ENCODE measurements around the gene MYH2. TPM values are rescaled to one million over a fixed set of nuclear protein-coding genes. Genes with fewer than 3 reads are reported as not detected.
"Not testable (repeated sequence)": the region's sequence is repeated elsewhere in the genome, so short reads cannot be mapped to it uniquely, and the experiment has no call there.

Gene MYH2
- total RNA-seq, 1 donor from 2014 or later, result not detected

GRCh38 chr17:10556301-10557005 is 7.0 kb upstream of the MYH2 start:
- H3K27ac Mint-ChIP-seq (ENCODE audit: unreplicated experiment), result no peak overlapping the region
- no peak for DNase-seq
- H3K27me3 Mint-ChIP-seq (ENCODE audit: unreplicated experiment), result no peaks in the 10 kb centered on the region
- H3K36me3 Mint-ChIP-seq (ENCODE audit: unreplicated experiment), result no peaks in the 10 kb centered on the region
- TF ChIP-seq, protein P1, sequence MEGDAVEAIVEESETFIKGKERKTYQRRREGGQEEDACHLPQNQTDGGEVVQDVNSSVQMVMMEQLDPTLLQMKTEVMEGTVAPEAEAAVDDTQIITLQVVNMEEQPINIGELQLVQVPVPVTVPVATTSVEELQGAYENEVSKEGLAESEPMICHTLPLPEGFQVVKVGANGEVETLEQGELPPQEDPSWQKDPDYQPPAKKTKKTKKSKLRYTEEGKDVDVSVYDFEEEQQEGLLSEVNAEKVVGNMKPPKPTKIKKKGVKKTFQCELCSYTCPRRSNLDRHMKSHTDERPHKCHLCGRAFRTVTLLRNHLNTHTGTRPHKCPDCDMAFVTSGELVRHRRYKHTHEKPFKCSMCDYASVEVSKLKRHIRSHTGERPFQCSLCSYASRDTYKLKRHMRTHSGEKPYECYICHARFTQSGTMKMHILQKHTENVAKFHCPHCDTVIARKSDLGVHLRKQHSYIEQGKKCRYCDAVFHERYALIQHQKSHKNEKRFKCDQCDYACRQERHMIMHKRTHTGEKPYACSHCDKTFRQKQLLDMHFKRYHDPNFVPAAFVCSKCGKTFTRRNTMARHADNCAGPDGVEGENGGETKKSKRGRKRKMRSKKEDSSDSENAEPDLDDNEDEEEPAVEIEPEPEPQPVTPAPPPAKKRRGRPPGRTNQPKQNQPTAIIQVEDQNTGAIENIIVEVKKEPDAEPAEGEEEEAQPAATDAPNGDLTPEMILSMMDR (IDR thresholded peaks at IDR 0.05; ENCODE audit: partially characterized antibody, unreplicated experiment), result no peak
- no peaks in the 10 kb centered on the region for H3K4me1 Mint-ChIP-seq (ENCODE audit: low read depth, unreplicated experiment)
- no peaks in the 10 kb centered on the region for H3K9me3 Mint-ChIP-seq (ENCODE audit: unreplicated experiment)
- H3K4me3 Mint-ChIP-seq (ENCODE audit: unreplicated experiment), result no peak overlapping the region

DNA sequence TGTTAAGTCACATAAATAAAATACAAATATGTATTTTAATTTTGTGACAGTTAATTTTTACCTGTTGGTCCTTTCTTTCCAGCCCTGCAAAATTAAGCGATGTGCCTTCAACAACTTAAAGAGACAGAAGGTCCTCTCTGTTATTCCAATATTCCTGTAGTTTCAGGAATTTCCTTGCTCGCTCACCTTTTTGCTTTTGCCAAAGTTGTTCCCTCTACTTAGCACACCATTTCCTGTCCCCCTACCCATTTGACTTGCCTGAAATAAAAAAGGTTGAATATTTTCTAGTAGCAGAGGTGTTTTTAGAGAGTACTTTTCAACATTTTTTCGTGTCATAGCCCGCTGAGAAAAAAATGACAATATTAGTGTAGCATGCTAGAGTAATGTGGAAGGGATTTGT is 556 bp upstream of the MYH2 start:
- no peaks in the 10 kb centered on the region for H3K27me3 Mint-ChIP-seq (ENCODE audit: unreplicated experiment)
- H3K4me3 Mint-ChIP-seq (ENCODE audit: unreplicated experiment), result no peak overlapping the region
- H3K4me1 Mint-ChIP-seq (ENCODE audit: low read depth, unreplicated experiment), result no peaks in the 10 kb centered on the region
- no peak for DNase-seq
- no peak overlapping the region for H3K27ac Mint-ChIP-seq (ENCODE audit: unreplicated experiment)
- TF ChIP-seq, protein P1 (IDR thresholded peaks at IDR 0.05; ENCODE audit: partially characterized antibody, unreplicated experiment), result no peak
- no peaks in the 10 kb centered on the region for H3K36me3 Mint-ChIP-seq (ENCODE audit: unreplicated experiment)
- no peaks in the 10 kb centered on the region for H3K9me3 Mint-ChIP-seq (ENCODE audit: unreplicated experiment)

DNA sequence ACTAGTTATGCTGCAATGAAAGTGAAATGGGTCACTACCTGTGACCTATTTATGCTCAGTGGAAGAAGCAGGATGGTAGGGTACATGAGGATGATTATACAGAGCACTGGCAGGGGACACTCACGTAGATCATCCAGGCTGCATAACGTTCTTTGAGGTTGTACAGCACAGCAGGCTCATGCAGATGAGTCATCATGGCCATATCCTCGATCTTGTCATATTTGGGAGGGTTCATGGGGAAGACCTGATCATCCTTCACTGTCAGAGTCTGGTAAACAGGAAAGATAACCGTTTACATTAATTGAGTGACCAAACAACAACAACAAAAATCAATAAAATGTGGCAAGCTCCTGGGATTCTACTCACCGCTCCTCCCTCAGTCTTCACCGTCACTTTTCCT is 2.1 kb downstream of the MYH2 start:
- Mint-ChIP-seq H3K36me3 (ENCODE audit: unreplicated experiment) (no peaks in the 10 kb centered on the region), H3K4me3 (ENCODE audit: unreplicated experiment) (no peak overlapping the region), H3K27me3 (ENCODE audit: unreplicated experiment) (no peaks in the 10 kb centered on the region), H3K27ac (ENCODE audit: unreplicated experiment) (no peak overlapping the region), H3K9me3 (ENCODE audit: unreplicated experiment) (no peaks in the 10 kb centered on the region), H3K4me1 (ENCODE audit: low read depth, unreplicated experiment) (no peaks in the 10 kb centered on the region)
- TF ChIP-seq, protein P1 (IDR thresholded peaks at IDR 0.05; ENCODE audit: partially characterized antibody, unreplicated experiment), result no peak
- DNase-seq, result no peak

DNA sequence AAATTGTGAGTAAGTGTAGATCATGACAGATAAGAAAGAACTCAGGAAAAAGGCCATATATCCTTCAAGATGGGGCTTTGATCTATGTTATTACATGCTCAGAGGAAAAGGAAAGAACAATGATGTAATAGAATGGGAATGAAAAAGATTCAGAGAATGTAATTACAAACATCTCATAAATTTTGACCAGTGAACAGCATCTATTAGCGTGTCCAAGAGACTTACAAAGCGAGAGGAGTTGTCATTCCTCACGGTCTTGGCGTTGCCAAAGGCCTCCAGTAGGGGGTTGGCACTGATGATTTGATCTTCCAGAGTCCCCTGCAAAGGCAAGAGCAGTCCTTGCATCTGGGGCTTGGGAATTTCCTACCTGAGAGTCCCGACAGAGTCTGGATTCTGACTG is 6.0 kb downstream of the MYH2 start:
- H3K36me3 Mint-ChIP-seq (ENCODE audit: unreplicated experiment); DNase-seq; H3K9me3 Mint-ChIP-seq (ENCODE audit: unreplicated experiment); H3K27me3 Mint-ChIP-seq (ENCODE audit: unreplicated experiment); H3K4me1 Mint-ChIP-seq (ENCODE audit: low read depth, unreplicated experiment); H3K27ac Mint-ChIP-seq (ENCODE audit: unreplicated experiment); H3K4me3 Mint-ChIP-seq (ENCODE audit: unreplicated experiment): not testable (repeated sequence)

DNA sequence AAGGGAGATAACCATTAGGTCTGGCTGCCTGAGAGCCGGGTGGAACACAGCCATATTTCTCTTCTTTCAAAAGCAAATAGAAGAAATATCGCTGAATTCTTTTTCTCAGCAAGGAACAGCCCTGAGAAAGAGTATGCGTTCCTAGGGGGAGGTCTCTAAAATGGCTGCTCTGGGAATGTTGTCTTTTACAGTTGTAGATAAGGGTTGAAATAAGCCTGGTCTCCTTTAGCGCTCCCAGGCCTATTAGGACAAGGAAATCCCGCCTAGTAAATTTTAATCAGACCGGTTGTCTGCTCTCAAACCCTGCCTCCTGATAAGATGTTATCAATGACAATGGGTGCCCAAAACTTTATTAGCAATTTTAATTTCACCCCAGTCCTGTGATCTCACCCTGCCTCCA is 8.3 kb downstream of the MYH2 start:
- H3K27me3 Mint-ChIP-seq (ENCODE audit: unreplicated experiment); H3K27ac Mint-ChIP-seq (ENCODE audit: unreplicated experiment); H3K9me3 Mint-ChIP-seq (ENCODE audit: unreplicated experiment); H3K36me3 Mint-ChIP-seq (ENCODE audit: unreplicated experiment); H3K4me1 Mint-ChIP-seq (ENCODE audit: low read depth, unreplicated experiment); DNase-seq; H3K4me3 Mint-ChIP-seq (ENCODE audit: unreplicated experiment): not testable (repeated sequence)

- DNase-seq, result no peak
- H3K4me1 Mint-ChIP-seq (ENCODE audit: low read depth, unreplicated experiment), result no peaks in the 10 kb centered on the region
- no peaks in the 10 kb centered on the region for H3K27me3 Mint-ChIP-seq (ENCODE audit: unreplicated experiment)
- H3K4me3 Mint-ChIP-seq (ENCODE audit: unreplicated experiment), result no peak overlapping the region
- TF ChIP-seq, protein P1 (IDR thresholded peaks at IDR 0.05; ENCODE audit: partially characterized antibody, unreplicated experiment), result no peak
- peaks cover 1% of the 10 kb centered on the region for H3K9me3 Mint-ChIP-seq (ENCODE audit: unreplicated experiment)
- H3K36me3 Mint-ChIP-seq (ENCODE audit: unreplicated experiment), result no peaks in the 10 kb centered on the region
- no peak overlapping the region for H3K27ac Mint-ChIP-seq (ENCODE audit: unreplicated experiment)
Observed at GRCh38 chr17:10532026-10532425, 17.4 kb downstream of the MYH2 start.
